Naive thymus-derived CD8-positive, alpha-beta T cell (primary cell): ENCODE measurements around the gene HDAC9. TPM values are rescaled to one million over a fixed set of nuclear protein-coding genes. Genes with fewer than 3 reads are reported as not detected.

Experiments
- ATAC-seq, 2 donors: fragments of 150-1000 bp; cut with Tn5 transposase in 1 of 2; sonication (Bioruptor Pico), chemical (Tn5 transposase) in 1 of 2; 1 replicate in 1 of 2; 2 replicates in 1 of 2; pipeline ENCODE4 v1.10.0; 2021; ENCODE audit warnings: mild to moderate bottlenecking in 2 of 2, moderate library complexity in 2 of 2
- POLR2A ChIA-PET: fragments of 350-600 bp; sonication (Branson Sonifier 250); formaldehyde crosslinking; loops from one replicate; lab custom pipeline; 2021; ENCODE audit warnings: antibody characterized with exemption; lab: Charles Lee
- DNase-seq, 10 donors: peaks; one replicate each; pipeline versions ENCODE4 v3.0.0 to v3.0.0-alpha.2; 2020 to 2022
- H3K27ac Mint-ChIP-seq, 10 donors: one replicate each; pipeline ENCODE4 v1.8.0; 2020 to 2022; ENCODE audit warnings: mild to moderate bottlenecking in 10 of 10, mixed read lengths in 10 of 10, moderate library complexity in 4 of 10, inconsistent platforms in 1 of 10
- H3K27me3 Mint-ChIP-seq, 5 donors: one replicate each; pipeline ENCODE4 v1.8.0; 2021 to 2022; ENCODE audit warnings: mixed read lengths in 5 of 5
- H3K36me3 Mint-ChIP-seq, 3 donors: one replicate each; pipeline ENCODE4 v1.8.0; 2020 to 2022; ENCODE audit warnings: mixed read lengths in 3 of 3, mild to moderate bottlenecking in 2 of 3, inconsistent platforms in 1 of 3
- H3K4me1 Mint-ChIP-seq, 4 donors: one replicate each; pipeline ENCODE4 v1.8.0; 2021 to 2022; ENCODE audit warnings: mixed read lengths in 4 of 4
- H3K4me3 Mint-ChIP-seq, 10 donors: one replicate each; pipeline ENCODE4 v1.8.0; 2020 to 2022; ENCODE audit warnings: mild to moderate bottlenecking in 10 of 10, mixed read lengths in 10 of 10, moderate library complexity in 6 of 10, inconsistent platforms in 1 of 10
- H3K9me3 Mint-ChIP-seq, 9 donors: one replicate each; pipeline ENCODE4 v1.8.0; 2020 to 2022; ENCODE audit warnings: mixed read lengths in 9 of 9, mild to moderate bottlenecking in 3 of 9, inconsistent platforms in 1 of 9, moderate library complexity in 1 of 9
- polyA plus RNA-seq, 3 donors: library from polyadenylated mRNA; unstranded; fragments of 300-500 nt; fragmentation: Illumina TruSeq; gene quantifications; one replicate each; pipeline ENCODE4 v1.2.3, GENCODE V29; 2021
- total RNA-seq, 8 experiments: library from RNA in 2 of 8; stranded (reverse) in 2 of 8; gene quantifications; one replicate each; pipeline ENCODE4 v1.2.3 and lab custom pipeline; 2021 to 2026

Gene HDAC9
- total and polyA plus RNA-seq, 5 experiments from 2014 or later, result 0.03 to 3.1 (median 2.0) TPM

DNA sequence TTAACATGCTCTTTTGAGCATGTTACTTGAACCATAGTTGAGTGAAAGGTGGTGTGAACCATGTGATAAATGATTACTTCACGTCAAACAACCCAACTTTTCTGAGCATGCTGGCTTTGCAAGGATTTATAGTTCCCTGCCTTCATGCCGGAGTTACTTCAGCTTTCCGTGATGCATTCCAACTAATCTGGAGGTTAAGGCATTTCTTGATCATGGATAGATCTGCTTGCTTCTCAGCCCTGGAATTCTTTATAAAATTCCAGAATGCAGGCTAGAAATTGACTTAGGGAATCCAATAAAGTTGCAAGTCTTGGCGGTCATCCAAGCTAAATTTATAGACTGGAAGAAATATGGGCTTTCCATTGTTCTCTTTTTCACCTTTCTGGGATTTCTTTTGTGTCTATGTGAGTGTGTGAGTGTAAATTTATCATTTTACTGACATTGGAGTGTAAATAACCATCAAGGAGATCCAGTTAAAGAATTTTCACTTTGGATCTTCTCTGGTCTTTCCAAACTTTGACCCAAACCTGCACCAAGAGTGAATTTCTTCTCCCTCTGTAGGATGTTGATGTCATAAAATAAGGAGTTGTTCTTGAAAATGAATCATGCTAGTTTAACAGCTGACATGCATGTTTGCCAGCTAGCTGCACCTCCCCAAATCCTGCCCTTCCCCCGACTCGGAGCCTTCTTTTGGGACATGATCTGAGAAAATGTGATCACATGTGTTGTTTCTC lies 332.9 kb downstream of the HDAC9 start:
- Mint-ChIP-seq H3K4me1 (no peaks in the 10 kb centered on the region), H3K27ac (no peak overlapping the region), H3K4me3 (no peak overlapping the region), H3K36me3 (no peaks in the 10 kb centered on the region), H3K9me3 (peaks cover 0 to 19% (median 0%) of the 10 kb centered on the region in 9 donors), H3K27me3 (no peaks in the 10 kb centered on the region)
- POLR2A ChIA-PET, result no interaction called here
- DNase-seq (no peak), ATAC-seq (no peak)

DNA sequence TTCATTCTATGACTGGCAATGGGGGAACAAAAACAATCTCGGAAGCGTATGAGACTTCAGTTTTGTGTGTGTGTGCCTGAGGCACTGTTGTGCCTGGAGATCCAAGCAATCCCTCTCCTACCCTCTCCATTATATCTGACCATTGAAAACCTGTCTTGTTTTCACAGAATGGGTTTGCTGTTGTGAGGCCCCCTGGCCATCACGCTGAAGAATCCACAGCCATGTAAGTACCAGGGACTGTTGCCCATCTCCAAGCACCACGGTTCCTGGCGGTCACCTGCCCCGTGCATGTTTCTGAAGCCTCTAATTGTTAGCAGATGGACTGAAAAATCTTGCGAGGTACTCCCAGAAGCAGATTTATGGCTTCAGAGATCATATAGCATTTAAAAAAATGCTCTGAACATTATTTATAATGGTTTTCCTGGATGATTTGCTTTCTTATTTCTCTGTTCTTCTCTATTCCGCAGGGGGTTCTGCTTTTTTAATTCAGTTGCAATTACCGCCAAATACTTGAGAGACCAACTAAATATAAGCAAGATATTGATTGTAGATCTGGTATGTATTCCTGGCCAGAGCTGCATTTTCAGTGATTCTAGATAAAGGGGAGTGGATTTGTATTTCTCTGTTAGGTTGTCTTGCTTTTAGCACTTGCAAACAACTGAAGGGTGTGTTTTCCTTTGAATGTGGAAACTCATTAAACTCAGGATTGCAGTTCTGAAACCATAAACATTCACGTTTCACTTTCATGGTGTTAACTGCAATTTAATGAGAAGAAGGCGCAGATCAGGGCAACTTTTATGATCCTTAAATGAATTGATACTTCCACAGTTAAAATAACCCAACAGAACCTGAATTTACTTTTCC lies 333.7 kb downstream of the HDAC9 start:
- Mint-ChIP-seq H3K9me3 (peaks cover 0 to 19% (median 0%) of the 10 kb centered on the region in 9 donors), H3K27ac (no peak overlapping the region), H3K36me3 (no peaks in the 10 kb centered on the region), H3K27me3 (no peaks in the 10 kb centered on the region), H3K4me1 (no peaks in the 10 kb centered on the region), H3K4me3 (no peak overlapping the region)
- POLR2A ChIA-PET, result no interaction called here
- no peak for DNase-seq
- no peak for ATAC-seq

DNA sequence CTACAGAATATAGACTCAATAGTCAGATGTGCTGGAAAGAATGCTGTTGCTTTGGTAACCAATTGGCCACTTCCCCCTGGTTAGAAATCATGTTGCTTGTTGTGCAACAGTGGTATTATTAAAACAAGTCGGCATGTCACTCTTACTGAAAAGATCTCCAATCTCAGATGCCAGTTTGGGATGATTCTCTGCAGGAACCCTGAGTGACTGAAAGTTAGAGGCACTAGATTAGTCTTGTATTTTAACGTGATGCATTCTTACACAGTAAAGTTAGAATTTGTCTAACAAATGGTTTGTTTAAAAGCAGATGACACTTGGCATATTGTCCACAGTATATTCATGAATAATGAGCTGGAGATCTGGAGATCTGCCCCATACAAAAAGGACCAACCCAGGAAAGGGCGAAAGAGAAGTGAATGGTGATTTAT lies 334.3 kb downstream of the HDAC9 start:
- no peak for ATAC-seq
- no peak overlapping the region for H3K4me3 Mint-ChIP-seq
- POLR2A ChIA-PET, result no interaction called here
- no peak overlapping the region for H3K27ac Mint-ChIP-seq
- DNase-seq, result no peak
- peaks cover 0 to 19% (median 0%) of the 10 kb centered on the region in 9 donors for H3K9me3 Mint-ChIP-seq
- no peaks in the 10 kb centered on the region for H3K27me3 Mint-ChIP-seq
- H3K4me1 Mint-ChIP-seq, result no peaks in the 10 kb centered on the region
- no peaks in the 10 kb centered on the region for H3K36me3 Mint-ChIP-seq

- Mint-ChIP-seq H3K9me3 (peaks cover 0 to 19% (median 2%) of the 10 kb centered on the region in 9 donors), H3K27ac (no peak overlapping the region), H3K4me3 (no peak overlapping the region), H3K4me1 (no peaks in the 10 kb centered on the region), H3K27me3 (peaks cover 0 to 3% (median 0%) of the 10 kb centered on the region in 5 donors), H3K36me3 (no peaks in the 10 kb centered on the region)
- POLR2A ChIA-PET, result no interaction called here
- DNase-seq (no peak), ATAC-seq (no peak)
Measured at GRCh38 chr7:18831419-18831818, 335.9 kb downstream of the HDAC9 start.

DNA sequence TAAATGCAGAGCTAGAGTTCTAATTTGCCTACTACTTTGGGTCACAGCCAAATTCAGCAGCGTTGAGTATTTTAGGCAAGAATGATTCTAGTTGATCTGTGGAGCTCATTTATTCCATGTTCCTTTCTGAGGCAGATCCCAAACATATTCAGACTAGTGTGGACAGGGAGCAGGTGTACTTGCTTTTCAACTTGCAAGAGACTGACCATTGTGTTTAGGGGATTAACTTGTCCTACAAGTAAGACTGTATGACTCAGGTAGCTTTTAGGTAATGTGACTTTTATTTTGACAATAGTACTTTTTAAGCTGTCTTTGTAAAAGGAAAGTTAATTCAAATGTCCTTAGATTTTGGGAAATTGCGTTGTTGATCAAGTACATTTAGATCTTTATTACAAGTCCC lies 336.4 kb downstream of the HDAC9 start:
- DNase-seq (no peak), ATAC-seq (no peak)
- no peaks in the 10 kb centered on the region for H3K4me1 Mint-ChIP-seq
- H3K27me3 Mint-ChIP-seq, result peaks cover 0 to 3% (median 0%) of the 10 kb centered on the region in 5 donors
- H3K36me3 Mint-ChIP-seq, result no peaks in the 10 kb centered on the region
- no peak overlapping the region for H3K4me3 Mint-ChIP-seq
- POLR2A ChIA-PET, result no interaction called here
- H3K27ac Mint-ChIP-seq, result no peak overlapping the region
- H3K9me3 Mint-ChIP-seq, result peaks cover 0 to 19% (median 2%) of the 10 kb centered on the region in 9 donors

DNA sequence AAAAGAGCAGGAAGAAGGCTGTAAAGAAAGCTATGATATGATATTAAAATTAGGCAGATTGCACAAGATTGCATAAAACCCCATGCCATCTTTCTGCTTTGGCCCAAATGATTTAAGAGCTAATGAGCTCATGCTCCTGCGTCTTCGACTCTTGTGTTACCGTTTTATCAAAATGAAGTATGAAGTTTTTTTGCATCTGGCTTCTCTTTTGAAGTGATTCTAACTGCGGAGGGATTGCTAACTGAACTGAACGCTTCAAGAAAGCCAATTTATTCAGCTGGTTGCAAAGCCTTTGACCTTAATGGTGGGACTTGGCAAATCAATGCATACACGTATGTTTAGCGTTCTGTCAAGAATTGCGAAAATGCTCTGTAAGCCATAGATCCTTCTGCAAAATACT lies 339.0 kb downstream of the HDAC9 start:
- POLR2A ChIA-PET, result no interaction called here
- no peaks in the 10 kb centered on the region for H3K4me1 Mint-ChIP-seq
- H3K4me3 Mint-ChIP-seq, result no peak overlapping the region
- DNase-seq (no peak), ATAC-seq (no peak)
- peaks cover 0 to 3% (median 0%) of the 10 kb centered on the region in 5 donors for H3K27me3 Mint-ChIP-seq
- H3K36me3 Mint-ChIP-seq, result no peaks in the 10 kb centered on the region
- H3K27ac Mint-ChIP-seq, result no peak overlapping the region
- peaks cover 0 to 14% (median 2%) of the 10 kb centered on the region in 9 donors for H3K9me3 Mint-ChIP-seq

DNA sequence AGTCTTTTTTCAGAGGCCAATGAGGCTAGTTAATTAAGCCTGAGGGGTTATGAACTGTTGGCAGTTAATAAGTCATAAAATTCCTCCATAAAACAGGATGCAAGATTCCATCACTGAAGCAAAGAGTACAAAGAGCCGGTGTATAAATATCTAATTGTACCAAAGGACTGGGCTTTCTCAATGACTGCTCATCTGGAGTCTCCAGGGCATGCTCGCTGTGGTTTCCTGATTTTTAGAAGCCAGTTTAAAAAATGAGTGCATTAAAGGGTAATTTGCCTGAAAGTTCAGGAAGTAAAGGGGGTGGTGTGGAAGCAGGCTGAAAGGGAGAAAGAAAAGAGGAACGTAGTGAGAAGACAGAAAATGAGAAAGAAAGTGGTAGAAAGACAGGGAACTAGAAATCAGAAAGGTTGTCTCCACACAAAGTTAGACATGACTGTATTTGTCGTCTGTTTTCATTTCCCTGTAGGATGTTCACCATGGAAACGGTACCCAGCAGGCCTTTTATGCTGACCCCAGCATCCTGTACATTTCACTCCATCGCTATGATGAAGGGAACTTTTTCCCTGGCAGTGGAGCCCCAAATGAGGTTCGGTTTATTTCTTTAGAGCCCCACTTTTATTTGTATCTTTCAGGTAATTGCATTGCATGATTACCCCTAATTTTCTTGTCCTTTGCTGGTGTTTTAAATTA lies 339.6 kb downstream of the HDAC9 start:
- ATAC-seq, result no peak
- H3K9me3 Mint-ChIP-seq, result peaks cover 0 to 14% (median 2%) of the 10 kb centered on the region in 9 donors
- H3K27ac Mint-ChIP-seq, result no peak overlapping the region
- no peak overlapping the region for H3K4me3 Mint-ChIP-seq
- no peaks in the 10 kb centered on the region for H3K4me1 Mint-ChIP-seq
- DNase-seq, result no peak
- peaks cover 0 to 3% (median 0%) of the 10 kb centered on the region in 5 donors for H3K27me3 Mint-ChIP-seq
- H3K36me3 Mint-ChIP-seq, result no peaks in the 10 kb centered on the region
- POLR2A ChIA-PET, result no interaction called here

- ATAC-seq, result no peak
- H3K4me1 Mint-ChIP-seq, result no peaks in the 10 kb centered on the region
Measured at GRCh38 chr7:18843979-18844378, 348.4 kb downstream of the HDAC9 start.

GRCh38 chr7:18844735-18845134 lies 349.2 kb downstream of the HDAC9 start:
- Mint-ChIP-seq H3K36me3 (no peaks in the 10 kb centered on the region), H3K4me1 (no peaks in the 10 kb centered on the region), H3K4me3 (no peak overlapping the region), H3K9me3 (no peaks in the 10 kb centered on the region), H3K27me3 (no peaks in the 10 kb centered on the region), H3K27ac (no peak overlapping the region)
- DNase-seq, result no peak
- POLR2A ChIA-PET, result no interaction called here
- ATAC-seq, result no peak

More at GRCh38 chr7:18843979-18844378, 348.4 kb downstream of the HDAC9 start:
- no peaks in the 10 kb centered on the region for H3K27me3 Mint-ChIP-seq
- no peak for DNase-seq
- H3K9me3 Mint-ChIP-seq, result peaks cover 0 to 4% (median 0%) of the 10 kb centered on the region in 9 donors
- no peak overlapping the region for H3K27ac Mint-ChIP-seq
- H3K36me3 Mint-ChIP-seq, result no peaks in the 10 kb centered on the region
- H3K4me3 Mint-ChIP-seq, result no peak overlapping the region
- POLR2A ChIA-PET, result no interaction called here

- POLR2A ChIA-PET, result no interaction called here
- H3K27me3 Mint-ChIP-seq, result no peaks in the 10 kb centered on the region
- no peaks in the 10 kb centered on the region for H3K9me3 Mint-ChIP-seq
- no peak for ATAC-seq
- no peak for DNase-seq
- no peaks in the 10 kb centered on the region for H3K4me1 Mint-ChIP-seq
- H3K27ac Mint-ChIP-seq, result no peak overlapping the region
- no peak overlapping the region for H3K4me3 Mint-ChIP-seq
- H3K36me3 Mint-ChIP-seq, result no peaks in the 10 kb centered on the region
Measured at GRCh38 chr7:18845700-18846099, 350.2 kb downstream of the HDAC9 start.

DNA sequence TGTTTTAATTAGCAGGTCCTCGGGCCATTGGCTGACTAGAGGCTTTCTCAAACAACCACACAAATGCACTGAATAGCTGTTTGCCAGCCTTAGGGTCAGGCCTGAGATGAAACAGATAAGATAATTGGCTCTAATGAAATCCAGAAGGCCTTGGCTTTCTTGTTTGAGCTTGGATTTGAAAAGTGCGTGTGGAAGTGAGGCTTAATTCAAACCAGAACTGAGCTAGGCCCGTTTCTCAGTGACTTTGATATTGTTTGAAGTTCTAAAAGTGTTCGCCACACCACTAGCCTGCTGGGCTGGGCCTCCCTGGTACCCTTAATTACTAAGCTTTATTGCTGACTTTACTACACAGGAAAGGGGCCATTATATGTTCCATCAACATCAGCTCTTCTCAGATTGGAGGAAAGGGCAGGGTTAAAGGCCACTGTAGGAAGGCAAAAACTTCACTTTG lies 351.2 kb downstream of the HDAC9 start:
- H3K36me3 Mint-ChIP-seq, result no peaks in the 10 kb centered on the region
- POLR2A ChIA-PET, result no interaction called here
- H3K27me3 Mint-ChIP-seq, result no peaks in the 10 kb centered on the region
- no peak overlapping the region for H3K27ac Mint-ChIP-seq
- H3K4me3 Mint-ChIP-seq, result no peak overlapping the region
- H3K4me1 Mint-ChIP-seq, result no peaks in the 10 kb centered on the region
- peaks cover 0 to 10% (median 0%) of the 10 kb centered on the region in 9 donors for H3K9me3 Mint-ChIP-seq
- ATAC-seq (no peak), DNase-seq (no peak)

DNA sequence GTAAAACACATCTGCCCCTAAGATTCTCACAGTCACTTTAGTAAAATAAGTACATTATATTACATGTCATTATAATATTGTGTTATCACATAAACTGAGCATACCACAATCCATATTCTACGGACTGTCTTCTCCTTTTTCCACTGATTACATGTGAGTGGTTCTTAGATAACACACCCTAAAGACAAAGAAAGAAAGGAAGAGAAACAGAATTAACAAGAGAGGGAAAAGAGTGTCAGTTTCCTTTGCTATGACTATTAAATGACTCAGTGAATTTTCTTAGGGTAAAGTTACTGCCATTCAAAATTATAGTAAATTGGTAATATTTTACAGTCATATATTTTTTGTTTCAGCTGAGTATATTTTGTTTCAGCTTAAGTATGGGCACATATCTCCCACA lies 353.6 kb downstream of the HDAC9 start:
- Mint-ChIP-seq H3K9me3 (peaks cover 0 to 12% (median 0%) of the 10 kb centered on the region in 9 donors), H3K4me3 (no peak overlapping the region), H3K27me3 (no peaks in the 10 kb centered on the region), H3K27ac (no peak overlapping the region), H3K4me1 (no peaks in the 10 kb centered on the region), H3K36me3 (no peaks in the 10 kb centered on the region)
- POLR2A ChIA-PET, result no interaction called here
- DNase-seq (no peak), ATAC-seq (no peak)

DNA sequence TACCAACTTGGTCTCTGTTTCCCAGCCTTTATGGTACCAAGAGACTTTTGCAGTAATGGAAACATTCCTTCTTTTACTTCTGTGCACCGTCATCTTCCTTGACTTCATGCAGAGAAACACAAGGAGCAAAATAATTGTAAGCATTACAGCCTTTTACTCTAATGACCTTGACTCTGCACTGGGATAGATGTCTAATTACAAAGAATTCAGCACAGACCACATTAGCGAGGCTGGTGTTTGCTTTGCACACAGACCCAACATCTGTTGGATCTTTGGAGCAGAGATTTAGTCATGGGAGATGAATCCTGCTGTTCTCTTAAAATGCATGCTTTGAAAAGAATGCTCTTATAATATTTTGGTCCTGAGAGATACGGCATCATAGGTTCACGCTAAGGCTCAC lies 360.2 kb downstream of the HDAC9 start:
- Mint-ChIP-seq H3K27me3 (no peaks in the 10 kb centered on the region), H3K36me3 (no peaks in the 10 kb centered on the region), H3K4me1 (no peaks in the 10 kb centered on the region), H3K27ac (no peak overlapping the region), H3K4me3 (no peak overlapping the region), H3K9me3 (peaks cover 0 to 24% (median 0%) of the 10 kb centered on the region in 9 donors)
- ATAC-seq, result no peak
- DNase-seq, result no peak
- POLR2A ChIA-PET, result no interaction called here
